GM10248 (cell line): ENCODE data around the gene SPTBN1.

Experiments used
- CTCF ChIA-PET: fragments of 300-600 bp; sonication (Branson Sonifier 250); formaldehyde crosslinking; extraction: SDS; loops from one replicate; lab custom pipeline; 2021; ENCODE audit warnings: antibody characterized with exemption; lab: Yijun Ruan, JAX
- POLR2A ChIA-PET: fragments of 350-650 bp; sonication (Branson Sonifier 250); formaldehyde crosslinking; extraction: SDS; loops from one replicate; lab custom pipeline; 2020; ENCODE audit warnings: antibody characterized with exemption; lab: Yijun Ruan, JAX
- DNase-seq: peaks from one replicate; pipeline ENCODE4 v3.0.0; 2012; ENCODE audit errors: extremely low spot score
- CTCF ChIP-seq: IDR thresholded peaks from 2 replicates; pipeline ENCODE4 v1.5.1; 2012; ENCODE audit warnings: mild to moderate bottlenecking, low read depth; ENCODE audit errors: extremely low read depth, missing control alignments, control extremely low read depth

Gene SPTBN1

GRCh38 chr2:54578648-54579045 is 122.5 kb downstream of the SPTBN1 start:
- DNase-seq = no peak
- TF ChIP-seq CTCF = no peak
- ChIA-PET POLR2A (interaction anchor here (0.8 kb wide), 1 partner anchor 14 kb away, joined by 3 read pairs; no protein-coding TSS in a partner anchor), CTCF (interaction anchor here (0.8 to 4.9 kb wide), 4 partner anchors 13 to 56 kb away, joined by 3 to 35 read pairs (median 6); no protein-coding TSS in a partner anchor)

- CTCF ChIA-PET = interaction anchor here (1.4 to 4.9 kb wide), 8 partner anchors 7 to 86 kb away, joined by 4 to 35 read pairs (median 7); no protein-coding TSS in a partner anchor
- no peak for TF ChIP-seq CTCF
- DNase-seq = no peak
- POLR2A ChIA-PET = interaction anchor here (0.8 to 1.6 kb wide), 3 partner anchors 13 to 21 kb away, joined by 3 to 5 read pairs (median 4); no protein-coding TSS in a partner anchor
These were observed 123.0 kb downstream of the SPTBN1 start for GRCh38 chr2:54579061-54579681.

- ChIA-PET POLR2A (interaction anchor here (0.7 to 2.5 kb wide), 5 partner anchors 9 to 26 kb away, joined by 3 to 11 read pairs (median 4); no protein-coding TSS in a partner anchor), CTCF (interaction anchor here (1.4 to 4.9 kb wide), 9 partner anchors 8 to 85 kb away, joined by 3 to 35 read pairs (median 7); no protein-coding TSS in a partner anchor)
- no peak for TF ChIP-seq CTCF
- peak; percentile 61 for DNase-seq
These were observed 123.8 kb downstream of the SPTBN1 start for GRCh38 chr2:54579682-54580620.

- DNase-seq = no peak
- TF ChIP-seq CTCF = no peak
- ChIA-PET CTCF (interaction anchor here (0.8 to 4.9 kb wide), 11 partner anchors 10 to 84 kb away, joined by 3 to 35 read pairs (median 4); no protein-coding TSS in a partner anchor), POLR2A (interaction anchor here (0.6 to 2.5 kb wide), 7 partner anchors 8 to 96 kb away, joined by 5 to 11 read pairs (median 7); no protein-coding TSS in a partner anchor)
These were observed 125.4 kb downstream of the SPTBN1 start for GRCh38 chr2:54581326-54582039.

- ChIA-PET POLR2A (no interaction called here), CTCF (interaction anchor here (1.7 to 4.9 kb wide), 2 partner anchors 8 to 26 kb away, joined by 4 to 35 read pairs; no protein-coding TSS in a partner anchor)
- no peak for TF ChIP-seq CTCF
- no peak for DNase-seq
These were observed 126.9 kb downstream of the SPTBN1 start for GRCh38 chr2:54582987-54583386.
